Uterus (tissue), 4 donors: ENCODE measurements around the gene HOMER1. TPM values are rescaled to one million over a fixed set of nuclear protein-coding genes. Genes with fewer than 3 reads are reported as not detected.

Experiments
- DNase-seq, 2 donors: peaks; one replicate each; pipeline ENCODE4 v3.0.0-alpha.2; 2019 to 2020
- H3K27ac ChIP-seq, 2 donors: fragments of 200-600 bp; sonication (generic); 1 replicate in 1 of 2; 2 replicates in 1 of 2; pipeline ENCODE4 v1.5.1; 2016 to 2018
- H3K27me3 ChIP-seq, 2 donors: fragments of 200-600 bp; sonication (generic); one replicate each; pipeline ENCODE4 v1.5.1; 2018 to 2019; ENCODE audit warnings: control low read depth in 1 of 2
- H3K36me3 ChIP-seq, 2 donors: fragments of 200-600 bp; sonication (generic); one replicate each; pipeline ENCODE4 v1.5.1; 2019; ENCODE audit warnings: control low read depth in 1 of 2
- H3K4me1 ChIP-seq, 2 donors: fragments of 200-600 bp; sonication (generic); one replicate each; pipeline ENCODE4 v1.5.1; 2018 to 2019; ENCODE audit warnings: control low read depth in 1 of 2
- H3K4me3 ChIP-seq, 2 donors: fragments of 200-600 bp; sonication (generic); 1 replicate in 1 of 2; 2 replicates in 1 of 2; pipeline ENCODE4 v1.5.1; 2018 to 2019; ENCODE audit warnings: mild to moderate bottlenecking in 1 of 2
- H3K9me3 ChIP-seq, 2 donors: fragments of 200-600 bp; sonication (generic); one replicate each; pipeline ENCODE4 v1.5.1; 2019; ENCODE audit warnings: control low read depth in 1 of 2
- CTCF ChIP-seq, 4 experiments: fragments of 200-600 bp in 2 of 4; fragments of 450-650 bp in 2 of 4; sonication (generic) in 2 of 4; IDR thresholded peaks; one replicate each; pipeline ENCODE4 v1.5.1; 2016 to 2019; ENCODE audit warnings: antibody characterized with exemption in 4 of 4, mild to moderate bottlenecking in 2 of 4, moderate library complexity in 1 of 4
- POLR2A ChIP-seq, 2 donors: fragments of 450-650 bp; IDR thresholded peaks; one replicate each; pipeline ENCODE4 v1.6.1; 2016; ENCODE audit warnings: antibody characterized with exemption in 2 of 2, mild to moderate bottlenecking in 1 of 2, moderate library complexity in 1 of 2
- intact Hi-C: fragments of 100-400 bp; cut with DNase I; formaldehyde crosslinking; loops from one replicate; pipeline ENCODE4 v1.15.1; 2023; ENCODE audit warnings: low total_unique reads
- total RNA-seq, 4 donors: library from RNA; depleted of rRNA in 3 of 4; stranded (reverse); fragments of >200 nt in 3 of 4; gene quantifications; one replicate each; pipeline versions ENCODE4 v1.1.0 to v1.2.4, GENCODE V29; 2014 to 2023
- donor health status: DM: yes; HTN: yes; CAD: no.

Gene HOMER1
- total RNA-seq, 4 donors from 2014 or later, result 2.8 to 34.1 (median 20.8) TPM

- intact Hi-C loops, result no loop called here
- Histone ChIP-seq H3K4me1 (no peaks in the 10 kb centered on the region), H3K9me3 (no peaks in the 10 kb centered on the region), H3K27ac (no peak overlapping the region), H3K36me3 (no peaks in the 10 kb centered on the region), H3K4me3 (no peak overlapping the region), H3K27me3 (no peaks in the 10 kb centered on the region)
- TF ChIP-seq CTCF (IDR thresholded peaks at IDR 0.05), result no peak
- TF ChIP-seq POLR2A (IDR thresholded peaks at IDR 0.05), result no peak
- DNase-seq, result no peak
Observed at GRCh38 chr5:79529110-79529509, 15.2 kb upstream of the HOMER1 start.

- intact Hi-C loops, result no loop called here
- TF ChIP-seq CTCF (IDR thresholded peaks at IDR 0.05) (no peak), POLR2A (IDR thresholded peaks at IDR 0.05) (no peak)
Observed at GRCh38 chr5:79527431-79527830, 13.5 kb upstream of the HOMER1 start.

GRCh38 chr5:79526928-79527327 lies 13.0 kb upstream of the HOMER1 start:
- TF ChIP-seq POLR2A (IDR thresholded peaks at IDR 0.05) (no peak), CTCF (IDR thresholded peaks at IDR 0.05) (no peak)
- Histone ChIP-seq H3K4me3 (no peak overlapping the region), H3K36me3 (no peaks in the 10 kb centered on the region), H3K9me3 (no peaks in the 10 kb centered on the region), H3K4me1 (no peaks in the 10 kb centered on the region), H3K27ac (no peak overlapping the region), H3K27me3 (no peaks in the 10 kb centered on the region)
- DNase-seq, result no peak
- intact Hi-C loops, result no loop called here

More at GRCh38 chr5:79527431-79527830, 13.5 kb upstream of the HOMER1 start:
- no peak for DNase-seq
- H3K27ac ChIP-seq, result no peak overlapping the region
- no peaks in the 10 kb centered on the region for H3K27me3 ChIP-seq
- no peaks in the 10 kb centered on the region for H3K4me1 ChIP-seq
- H3K36me3 ChIP-seq, result no peaks in the 10 kb centered on the region
- no peaks in the 10 kb centered on the region for H3K9me3 ChIP-seq
- H3K4me3 ChIP-seq, result no peak overlapping the region

GRCh38 chr5:79526493-79526892 lies 12.6 kb upstream of the HOMER1 start:
- no peaks in the 10 kb centered on the region for H3K9me3 ChIP-seq
- no peak for TF ChIP-seq POLR2A (IDR thresholded peaks at IDR 0.05)
- no peak for TF ChIP-seq CTCF (IDR thresholded peaks at IDR 0.05)
- no peak for DNase-seq
- H3K36me3 ChIP-seq, result no peaks in the 10 kb centered on the region
- no peaks in the 10 kb centered on the region for H3K27me3 ChIP-seq
- intact Hi-C loops, result no loop called here
- H3K4me3 ChIP-seq, result no peak overlapping the region
- no peaks in the 10 kb centered on the region for H3K4me1 ChIP-seq
- no peak overlapping the region for H3K27ac ChIP-seq

- no peak for DNase-seq
- intact Hi-C loops, result no loop called here
- H3K27me3 ChIP-seq, result no peaks in the 10 kb centered on the region
- no peak overlapping the region for H3K27ac ChIP-seq
- H3K4me1 ChIP-seq, result no peaks in the 10 kb centered on the region
- no peak overlapping the region for H3K4me3 ChIP-seq
- no peaks in the 10 kb centered on the region for H3K9me3 ChIP-seq
- no peaks in the 10 kb centered on the region for H3K36me3 ChIP-seq
- no peak for TF ChIP-seq CTCF (IDR thresholded peaks at IDR 0.05)
- no peak for TF ChIP-seq POLR2A (IDR thresholded peaks at IDR 0.05)
Observed at GRCh38 chr5:79521156-79521555, 7.2 kb upstream of the HOMER1 start.
